B cell (primary cell): Measurements from ENCODE around the gene MED9. TPM values are rescaled to one million over a fixed set of nuclear protein-coding genes. Genes with fewer than 3 reads are reported as not detected.

Source experiments
- ATAC-seq: fragments of 200-7000 bp; cut with Tn5 transposase; one replicate; pipeline ENCODE4 v1.10.0; 2021; ENCODE audit warnings: low read depth, mild to moderate bottlenecking, moderate number of reproducible peaks, moderate library complexity
- CTCF ChIA-PET: fragments of 350-600 bp; sonication (Branson Sonifier 250); formaldehyde crosslinking; loops from one replicate; lab custom pipeline; 2021; ENCODE audit warnings: antibody characterized with exemption, inconsistent platforms; lab: Charles Lee
- POLR2A ChIA-PET: fragments of 350-600 bp; sonication (Branson Sonifier 250); formaldehyde crosslinking; loops from one replicate; lab custom pipeline; 2021; ENCODE audit warnings: antibody characterized with exemption; lab: Charles Lee
- DNase-seq: peaks from one replicate; pipeline ENCODE4 v3.0.0; 2013
- H2AFZ ChIP-seq: 2 replicates; pipeline ENCODE4 v1.6.1; 2012; ENCODE audit warnings: mild to moderate bottlenecking, low read depth, low read length; ENCODE audit not compliant: insufficient read depth, poor library complexity, severe bottlenecking
- H3K27ac ChIP-seq, 2 donors: 1 replicate in 1 of 2; 2 replicates in 1 of 2; pipeline ENCODE4 v1.5.1; 2012 to 2013; ENCODE audit warnings: low read length in 2 of 2, mild to moderate bottlenecking in 2 of 2, moderate library complexity in 1 of 2
- H3K27me3 ChIP-seq, 4 experiments: fragments of 200-600 bp in 1 of 4; sonication (generic) in 1 of 4; replicated peaks in 1 of 4; 1 replicate in 2 of 4; 2 replicates in 2 of 4; pipeline versions ENCODE4 v1.6.1 to v1.7.0; 2013 to 2016; ENCODE audit warnings: low read length in 3 of 4, mild to moderate bottlenecking in 2 of 4, mixed read lengths in 1 of 4, moderate library complexity in 1 of 4; ENCODE audit not compliant: insufficient read depth in 4 of 4, control insufficient read depth in 3 of 4; ENCODE audit errors: control extremely low read depth in 1 of 4
- H3K36me3 ChIP-seq, 2 experiments: replicated peaks in 1 of 2; 1 replicate in 1 of 2; 2 replicates in 1 of 2; pipeline versions ENCODE4 v1.6.1 to v1.7.1; 2013; ENCODE audit warnings: low read length in 1 of 2; ENCODE audit not compliant: insufficient read depth in 2 of 2, control insufficient read depth in 1 of 2; ENCODE audit errors: control extremely low read depth in 1 of 2, extremely low read depth in 1 of 2
- H3K4me1 ChIP-seq, 2 donors: fragments of 200-600 bp in 1 of 2; sonication (generic) in 1 of 2; 1 replicate in 1 of 2; 2 replicates in 1 of 2; pipeline versions ENCODE4 v1.5.1 to v1.6.1; 2013 to 2017; ENCODE audit warnings: low read length in 2 of 2; ENCODE audit not compliant: control insufficient read depth in 2 of 2, insufficient read depth in 2 of 2
- H3K4me2 ChIP-seq: replicated peaks from 2 replicates; pipeline ENCODE3; 2012; ENCODE audit warnings: mild to moderate bottlenecking, low read depth, low read length; ENCODE audit not compliant: poor library complexity, severe bottlenecking
- H3K4me3 ChIP-seq, 5 experiments: fragments of 200-600 bp in 1 of 5; sonication (generic) in 1 of 5; 1 replicate in 3 of 5; 2 replicates in 2 of 5; pipeline versions ENCODE4 v1.5.1 to v1.7.0; 2011 to 2016; ENCODE audit warnings: low read length in 4 of 5, mild to moderate bottlenecking in 4 of 5, low read depth in 2 of 5, control low read depth in 1 of 5, moderate library complexity in 1 of 5; ENCODE audit not compliant: insufficient read depth in 1 of 5; ENCODE audit errors: control extremely low read depth in 1 of 5, extremely low read depth in 1 of 5
- H3K79me2 ChIP-seq: fragments of 200-600 bp; sonication (generic); one replicate; pipeline ENCODE4 v1.6.0; 2016; ENCODE audit warnings: low read length; ENCODE audit not compliant: control insufficient read depth, insufficient read depth
- H3K9ac ChIP-seq: fragments of 200-600 bp; sonication (generic); 2 replicates; pipeline ENCODE4 v1.6.1; 2017; ENCODE audit warnings: mild to moderate bottlenecking, low read length, moderate library complexity
- H3K9me3 ChIP-seq, 3 donors: one replicate each; pipeline versions ENCODE4 v1.6.1 to v1.7.1; 2013; ENCODE audit warnings: low read length in 2 of 3; ENCODE audit not compliant: control insufficient read depth in 2 of 3, insufficient read depth in 1 of 3; ENCODE audit errors: control extremely low read depth in 1 of 3
- H4K20me1 ChIP-seq: 2 replicates; pipeline ENCODE4 v1.6.0; 2012; ENCODE audit warnings: mild to moderate bottlenecking, low read length; ENCODE audit not compliant: insufficient read depth, control insufficient read depth, poor library complexity, severe bottlenecking
- H3K27ac Mint-ChIP-seq: one replicate; pipeline ENCODE4 v1.8.0; 2021; ENCODE audit warnings: mixed read lengths
- H3K27me3 Mint-ChIP-seq: one replicate; pipeline ENCODE4 v1.8.0; 2021; ENCODE audit warnings: mixed read lengths
- H3K4me1 Mint-ChIP-seq: one replicate; pipeline ENCODE4 v1.8.0; 2021; ENCODE audit warnings: mixed read lengths
- H3K4me3 Mint-ChIP-seq: one replicate; pipeline ENCODE4 v1.8.0; 2021; ENCODE audit warnings: mixed read lengths
- H3K9me3 Mint-ChIP-seq: one replicate; pipeline ENCODE4 v1.8.0; 2022; ENCODE audit warnings: mixed read lengths; ENCODE audit not compliant: insufficient read depth
- CTCF ChIP-seq: fragments of 200-600 bp; IDR thresholded peaks from one replicate; pipeline ENCODE4 v1.8.0; 2022; ENCODE audit warnings: antibody characterized with exemption, mild to moderate bottlenecking
- EZH2 ChIP-seq: IDR thresholded peaks from 2 replicates; pipeline ENCODE4 v1.6.1; 2012; ENCODE audit warnings: borderline replicate concordance, low read depth, mild to moderate bottlenecking, moderate library complexity, low read length; ENCODE audit not compliant: insufficient read depth, poor library complexity, severe bottlenecking
- WGBS: methylation state at CpG from one replicate; pipeline ENCODE4 v1.1.5; 2013; ENCODE audit warnings: missing lambda C conversion rate; ENCODE audit not compliant: insufficient coverage; 5-methylcytosine and 5-hydroxymethylcytosine counted together
- intact Hi-C: fragments of 100-400 bp; cut with micrococcal nuclease; formaldehyde crosslinking; loops from one replicate; pipeline ENCODE4 v1.10.0; 2022
- polyA plus RNA-seq: library from polyadenylated mRNA; depleted of rRNA; stranded (reverse); fragments of >200 nt; gene quantifications from 2 replicates; pipeline ENCODE4 v1.2.3, GENCODE V29; 2012
- total RNA-seq, 2 donors: library from RNA; stranded (reverse); fragments of 120-200 nt in 1 of 2; gene quantifications; 1 replicate in 1 of 2; 2 replicates in 1 of 2; pipeline versions ENCODE4 v1.2.3 to v1.2.4, GENCODE V29; 2013 to 2022

MED9 gene
- total and polyA plus RNA-seq, 2 donors (not counting 1 experiment from before 2014, with no cell fraction given) = 11.6 to 18.9 TPM

GRCh38 chr17:17440010-17440843 lies 36.6 kb upstream of the MED9 start:
- POLR2A ChIA-PET = no interaction called here
- peak overlapping the region; percentile 24 for H2AFZ ChIP-seq
- H3K27me3 ChIP-seq = no peaks in the 10 kb centered on the region
- no peak overlapping the region for H3K27ac ChIP-seq
- TF ChIP-seq EZH2 (no peak), CTCF (peak; percentile 82)
- no peaks in the 10 kb centered on the region for H3K9me3 ChIP-seq
- H3K27me3 Mint-ChIP-seq = peaks cover 4% of the 10 kb centered on the region
- no peak overlapping the region for H3K4me3 Mint-ChIP-seq
- H3K4me1 Mint-ChIP-seq = peaks cover 2% of the 10 kb centered on the region
- H3K4me1 ChIP-seq = peaks cover 0 to 3% of the 10 kb centered on the region in 2 donors
- intact Hi-C loops = loop anchor here (2.0 kb wide), 2 partner anchors 85 to 203 kb away; no protein-coding TSS in a partner anchor
- no peaks in the 10 kb centered on the region for H3K9me3 Mint-ChIP-seq
- CTCF ChIA-PET = interaction anchor here (0.8 to 2.0 kb wide), 6 partner anchors 9 to 202 kb away, joined by 3 to 23 read pairs (median 5); partner anchors contain the start of gene RASD1
- no peak overlapping the region for H3K4me2 ChIP-seq
- no peaks in the 10 kb centered on the region for H3K79me2 ChIP-seq
- no peak overlapping the region for H3K4me3 ChIP-seq
- H4K20me1 ChIP-seq = no peaks in the 10 kb centered on the region
- H3K27ac Mint-ChIP-seq = no peak overlapping the region
- peak; percentile 80 for DNase-seq
- peak; percentile 85 for ATAC-seq
- no peak overlapping the region for H3K9ac ChIP-seq
- no peaks in the 10 kb centered on the region for H3K36me3 ChIP-seq
- 84% methylated on average over 11 of the region's 11 CpGs for WGBS
